ENCODE measurements around the gene VHLL.

DNA sequence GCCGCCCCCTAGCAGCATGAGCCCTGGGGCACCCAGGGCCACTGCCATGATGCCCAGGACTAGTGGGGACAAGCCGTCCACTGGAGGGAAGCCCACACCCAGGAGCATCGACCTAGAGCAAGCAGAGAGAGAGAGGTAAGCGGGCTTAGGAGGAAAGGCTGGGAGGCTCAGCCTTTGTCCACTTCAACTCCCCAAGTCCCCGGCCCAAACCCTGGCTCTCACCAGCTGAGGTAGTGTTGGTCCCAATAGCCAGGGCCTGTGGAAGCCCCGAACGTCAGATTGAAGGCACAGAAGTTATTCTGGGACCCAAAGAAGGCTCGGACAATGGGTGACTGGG is 6.0 kb downstream of the VHLL start:
- no peak for TF ChIP-seq CTCF (conservative IDR thresholded peaks at IDR 0.05; ENCODE audit: low read depth, low read length)
- no peak for TF ChIP-seq EZH2 (IDR thresholded peaks at IDR 0.05; ENCODE audit: low read length, unreplicated experiment)
